Loucy (cell line): ENCODE results near the gene SAP30BP.

ENCODE experiments used
- CTCF ChIP-seq: fragments of 200-600 bp; sonication (generic); conservative IDR thresholded peaks from 2 replicates; pipeline ENCODE4 v1.5.1; 2014; ENCODE audit warnings: mild to moderate bottlenecking, antibody characterized with exemption, low read length
- EZH2phosphoT487 ChIP-seq: fragments of 200-600 bp; IDR thresholded peaks from 2 replicates; pipeline ENCODE4 v1.6.1; 2018; ENCODE audit warnings: antibody characterized with exemption, mild to moderate bottlenecking, moderate library complexity, borderline replicate concordance

- no peak for TF ChIP-seq CTCF
- no peak for TF ChIP-seq EZH2phosphoT487
Measured at GRCh38 chr17:75692976-75693375, 25.8 kb downstream of the SAP30BP start.
